ENCODE data around the gene C1QTNF5.

DNA sequence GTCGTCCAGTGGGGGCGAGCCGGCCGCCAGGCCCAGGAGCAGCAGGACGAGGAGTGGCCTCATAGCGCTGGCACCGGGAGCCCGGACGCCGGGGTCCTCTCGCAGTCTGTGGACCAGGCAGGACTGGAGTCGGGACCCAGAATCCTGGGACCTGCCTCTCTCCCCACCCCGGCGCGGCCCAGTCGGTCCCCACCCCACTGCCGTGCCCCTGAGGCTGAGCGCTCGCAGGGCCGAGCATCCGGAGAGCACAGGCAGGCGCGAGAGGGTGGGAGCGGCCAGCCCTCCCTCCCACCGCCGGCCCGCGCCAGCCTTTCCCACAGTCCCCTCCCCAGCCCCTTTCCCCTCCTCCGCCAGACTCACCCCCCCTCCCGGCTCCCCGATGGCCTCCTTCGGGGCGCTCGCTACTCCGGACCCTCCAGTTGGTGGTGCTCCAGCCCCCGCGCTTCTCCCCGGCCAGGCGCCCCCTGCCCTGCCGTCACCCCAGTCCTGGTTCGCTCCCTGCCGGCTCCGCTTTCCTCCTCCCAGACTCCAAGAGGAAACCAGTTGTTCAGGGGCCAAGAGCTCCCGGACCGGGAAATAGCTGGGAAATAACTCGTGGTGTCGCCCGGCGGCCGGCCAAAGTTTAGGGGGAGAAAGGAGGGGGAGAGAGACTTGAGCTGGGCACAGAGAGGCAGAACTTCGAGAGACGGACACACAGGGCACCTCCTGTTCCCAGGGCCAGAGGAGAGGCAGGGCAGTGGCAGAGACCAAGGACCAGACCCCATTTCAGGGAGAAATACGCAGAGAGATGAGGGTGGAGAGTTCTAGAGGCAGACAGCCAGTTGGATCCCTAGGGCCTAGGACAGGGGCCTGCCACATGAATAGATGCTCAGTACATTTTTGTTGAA is at the start of gene C1QTNF5:
- TF ChIP-seq CTCF (IDR thresholded peaks at IDR 0.05) (no peak), MXD4 (CRISPR knock-in tag; IDR thresholded peaks at IDR 0.05; ENCODE audit: borderline replicate concordance) (no peak), USF2 (CRISPR knock-in tag; IDR thresholded peaks at IDR 0.05) (no peak), ZNF138 (CRISPR knock-in tag; conservative IDR thresholded peaks at IDR 0.05) (no peak), TEAD4 (CRISPR knock-in tag; IDR thresholded peaks at IDR 0.05) (no peak)
- TF ChIP-seq, protein P1, sequence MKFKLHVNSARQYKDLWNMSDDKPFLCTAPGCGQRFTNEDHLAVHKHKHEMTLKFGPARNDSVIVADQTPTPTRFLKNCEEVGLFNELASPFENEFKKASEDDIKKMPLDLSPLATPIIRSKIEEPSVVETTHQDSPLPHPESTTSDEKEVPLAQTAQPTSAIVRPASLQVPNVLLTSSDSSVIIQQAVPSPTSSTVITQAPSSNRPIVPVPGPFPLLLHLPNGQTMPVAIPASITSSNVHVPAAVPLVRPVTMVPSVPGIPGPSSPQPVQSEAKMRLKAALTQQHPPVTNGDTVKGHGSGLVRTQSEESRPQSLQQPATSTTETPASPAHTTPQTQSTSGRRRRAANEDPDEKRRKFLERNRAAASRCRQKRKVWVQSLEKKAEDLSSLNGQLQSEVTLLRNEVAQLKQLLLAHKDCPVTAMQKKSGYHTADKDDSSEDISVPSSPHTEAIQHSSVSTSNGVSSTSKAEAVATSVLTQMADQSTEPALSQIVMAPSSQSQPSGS (CRISPR knock-in tag; IDR thresholded peaks at IDR 0.05; ENCODE audit: borderline replicate concordance, low read depth): no peak

Data from WTC11 (cell line).